Astrocyte of the spinal cord (primary cell): Measurements from ENCODE around the gene PLA2R1.
A peak's percentile ranks its signal among the peaks of the same experiment; 100 is the strongest.
"Not testable (repeated sequence)": the region's sequence is repeated elsewhere in the genome, so short reads cannot be mapped to it uniquely, and the experiment has no call there.

Experiments
- DNase-seq: peaks from one replicate; pipeline ENCODE4 v3.0.0; 2011; ENCODE audit warnings: low read depth, low spot score
- H3K4me3 ChIP-seq: 2 replicates; pipeline ENCODE4 v1.5.1; 2011; ENCODE audit warnings: low read depth, mild to moderate bottlenecking, low read length, moderate library complexity
- CTCF ChIP-seq: IDR thresholded peaks from 2 replicates; pipeline ENCODE4 v1.5.1; 2012; ENCODE audit warnings: low read depth, mild to moderate bottlenecking, low read length, inconsistent platforms
- in situ Hi-C: cut with HindIII; loops from 2 replicates; pipeline ENCODE4 v1.10.0; 2017; ENCODE audit warnings: low sequenced_read_pairs

Gene PLA2R1

GRCh38 chr2:160039166-160039903 lies 23.1 kb downstream of the PLA2R1 start:
- DNase-seq, result peak; percentile 86
- H3K4me3 ChIP-seq, result no peak overlapping the region
- in situ Hi-C loops, result no loop called here
- TF ChIP-seq CTCF, result no peak

GRCh38 chr2:160038662-160039061 lies 23.8 kb downstream of the PLA2R1 start:
- DNase-seq, result not testable (repeated sequence)

DNA sequence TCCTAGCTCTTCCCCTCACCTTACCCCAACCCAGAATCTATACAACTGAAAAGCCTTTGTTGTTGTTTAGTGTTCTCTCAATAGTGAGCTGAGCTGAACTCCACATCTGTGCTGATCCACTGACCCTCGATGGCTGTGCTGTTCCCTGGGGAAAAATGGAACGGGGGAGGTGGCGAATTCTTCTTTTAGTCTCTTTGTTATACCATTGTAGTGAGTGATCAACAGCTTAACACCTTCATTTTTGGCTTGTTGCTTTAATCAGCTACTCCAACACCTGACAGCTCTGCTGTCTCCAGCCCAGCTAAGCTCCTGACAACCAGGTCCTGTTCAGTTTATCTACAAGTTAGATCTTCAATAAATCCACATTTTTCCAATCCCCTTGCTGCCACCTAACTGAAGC lies 25.7 kb downstream of the PLA2R1 start:
- TF ChIP-seq CTCF, result no peak
- in situ Hi-C loops, result no loop called here
- DNase-seq, result no peak
- H3K4me3 ChIP-seq, result no peak overlapping the region

More at GRCh38 chr2:160038662-160039061, 23.8 kb downstream of the PLA2R1 start:
- H3K4me3 ChIP-seq, in situ Hi-C loops: not testable (repeated sequence)

DNA sequence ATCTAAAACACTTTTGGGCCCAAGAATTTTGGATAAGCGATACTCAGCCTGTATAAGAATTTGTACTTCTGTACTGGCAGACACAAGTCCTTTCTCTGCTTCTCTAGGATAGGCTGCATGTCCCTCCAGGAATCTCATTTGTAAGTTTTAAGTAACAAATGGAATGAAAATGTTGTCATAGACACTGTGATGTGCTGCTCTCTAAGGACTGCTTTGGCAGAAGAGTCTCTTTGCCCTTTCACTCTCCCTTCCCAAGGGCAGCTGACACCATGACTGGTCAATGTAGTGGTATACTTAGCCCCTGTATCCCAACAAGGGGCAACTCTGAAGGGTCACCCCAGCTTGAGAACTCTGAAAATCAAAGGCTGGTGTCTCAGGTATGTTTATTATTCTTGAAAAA lies 27.3 kb downstream of the PLA2R1 start:
- H3K4me3 ChIP-seq, result no peak overlapping the region
- in situ Hi-C loops, result no loop called here
- DNase-seq, result no peak
- no peak for TF ChIP-seq CTCF

GRCh38 chr2:160034396-160034795 lies 28.0 kb downstream of the PLA2R1 start:
- no peak for DNase-seq
- H3K4me3 ChIP-seq, result no peak overlapping the region
- TF ChIP-seq CTCF, result no peak
- in situ Hi-C loops, result no loop called here

DNA sequence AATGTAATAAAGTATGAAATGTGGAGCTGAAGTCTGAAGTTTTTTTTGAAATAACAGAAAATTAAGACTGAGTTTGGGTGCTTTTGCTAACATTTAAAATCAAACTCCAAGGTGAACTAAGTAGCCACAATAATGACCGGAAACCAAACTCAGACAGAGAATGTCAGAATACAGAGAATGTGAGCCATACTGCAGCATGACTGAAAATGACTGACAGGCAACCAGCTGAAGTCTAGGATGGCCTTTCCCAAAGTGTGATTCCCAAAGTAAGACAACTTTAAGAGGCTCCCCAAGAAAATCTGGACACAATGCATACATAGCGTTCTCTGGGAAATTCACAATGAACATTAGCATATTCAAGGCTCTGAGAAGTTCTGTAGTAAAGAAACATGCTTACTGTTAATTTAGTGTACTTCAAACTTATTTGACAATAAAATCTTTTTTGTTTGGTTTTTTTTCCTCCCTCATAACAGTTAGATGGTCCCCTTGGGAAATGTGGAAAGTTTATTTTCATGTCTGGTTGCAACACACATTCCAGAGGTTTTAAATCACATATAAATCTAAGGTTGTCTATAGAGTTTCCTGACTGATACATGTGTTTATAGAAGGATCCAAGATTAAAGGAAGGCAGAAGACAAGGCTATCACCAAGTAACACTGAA lies 28.6 kb downstream of the PLA2R1 start:
- DNase-seq, result peak; percentile 59
- H3K4me3 ChIP-seq, result no peak overlapping the region
- no peak for TF ChIP-seq CTCF
- in situ Hi-C loops, result no loop called here

DNA sequence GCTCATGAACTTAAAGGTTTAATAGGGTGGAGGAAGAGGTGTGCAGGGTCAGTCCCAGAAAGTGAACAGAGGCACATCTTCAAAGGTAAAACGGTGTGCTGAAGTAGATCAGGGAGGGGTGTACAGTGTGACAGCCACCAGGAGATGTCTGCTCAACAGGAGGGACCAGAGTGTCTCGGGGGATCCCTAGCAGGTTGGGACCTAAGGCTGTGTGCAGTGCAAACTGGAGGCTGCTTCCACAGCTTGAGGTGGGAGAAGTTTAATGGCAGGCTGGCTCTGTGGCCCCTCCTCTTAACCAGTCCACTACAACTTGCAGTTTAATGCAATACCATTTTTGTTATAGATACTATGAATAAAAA lies 33.2 kb downstream of the PLA2R1 start:
- TF ChIP-seq CTCF, result no peak
- H3K4me3 ChIP-seq, result no peak overlapping the region
- in situ Hi-C loops, result no loop called here
- no peak for DNase-seq
